ENCODE data around the gene APBA1. TPM values are rescaled to one million over a fixed set of nuclear protein-coding genes. Genes with fewer than 3 reads are reported as not detected.
A peak's percentile ranks its signal among the peaks of the same experiment; 100 is the strongest.

The APBA1 gene
- total and polyA plus RNA-seq, 2 of the 4 experiments (the other 2 are of a cell fraction) = 3.8 to 5.1 TPM

- H4K91ac ChIP-seq (ENCODE audit: insufficient read depth, low read depth, low read length) = no peak overlapping the region
- no peak overlapping the region for H2AFZ ChIP-seq (replicated peaks; ENCODE audit: low read length, poor library complexity)
- H4K20me1 ChIP-seq (ENCODE audit: insufficient read depth, low read length) = no peaks in the 10 kb centered on the region
- H3K4ac ChIP-seq (ENCODE audit: low read depth, low read length) = no peak overlapping the region
- ChIA-PET CTCF (interaction anchor here (0.9 to 1.2 kb wide), 2 partner anchors 8 to 118 kb away, joined by 3 to 4 read pairs; no protein-coding TSS in a partner anchor), POLR2A (ENCODE audit: unreplicated experiment) (no interaction called here)
- ATAC-seq (ENCODE audit: low read depth) (peak; percentile 88), DNase-seq (peak; percentile 93)
- no peak overlapping the region for H3K23ac ChIP-seq (ENCODE audit: low read depth, low read length)
- H2AK5ac ChIP-seq (ENCODE audit: low read depth, low read length) = no peak overlapping the region
- peak; percentile 94 for TF ChIP-seq BHLHE40 (IDR thresholded peaks at IDR 0.05; ENCODE audit: low read depth, low read length)
- TF ChIP-seq CEBPB (IDR thresholded peaks at IDR 0.05; ENCODE audit: low read depth, low read length) = peak; percentile 97
- TF ChIP-seq CHD1 (IDR thresholded peaks at IDR 0.05; ENCODE audit: low read depth, low read length) = no peak
- peak; percentile 67 for TF ChIP-seq USF2 (IDR thresholded peaks at IDR 0.05; ENCODE audit: low read depth, low read length)
- TF ChIP-seq MAFK (IDR thresholded peaks at IDR 0.05; ENCODE audit: low read depth, low read length) = no peak
- no peak for TF ChIP-seq SMC3 (IDR thresholded peaks at IDR 0.05; ENCODE audit: low read depth, low read length)
- TF ChIP-seq MXI1 (IDR thresholded peaks at IDR 0.05; ENCODE audit: borderline replicate concordance, low read depth, low read length) = peak; percentile 75; the same call in 1 of the 2 replicates
- TF ChIP-seq RCOR1 (IDR thresholded peaks at IDR 0.05; ENCODE audit: insufficient replicate concordance, low read length) = peak; percentile 18
- no peak for TF ChIP-seq CTCF (conservative IDR thresholded peaks at IDR 0.05; ENCODE audit: low read depth, low read length)
- TF ChIP-seq MAZ (IDR thresholded peaks at IDR 0.05; ENCODE audit: borderline replicate concordance, low read depth, low read length) = no peak
- no TSS peak for BruUV-seq (replicated peaks)
- H3K79me1 ChIP-seq (ENCODE audit: low read depth in 1 of 2, low read length in 2 of 2) = no peaks in the 10 kb centered on the region
- no peak overlapping the region for H3K27ac ChIP-seq (ENCODE audit: insufficient read depth, low read length)
- H3K36me3 ChIP-seq (ENCODE audit: control insufficient read depth, insufficient read depth, low read length) = no peaks in the 10 kb centered on the region
- H4K5ac ChIP-seq (ENCODE audit: low read depth, low read length) = no peak overlapping the region
- H2BK5ac ChIP-seq (ENCODE audit: low read depth, low read length, poor library complexity, severe bottlenecking) = no peak overlapping the region
- no peaks in the 10 kb centered on the region for H3K4me1 ChIP-seq (ENCODE audit: control insufficient read depth, insufficient read depth, low read length)
- H3K14ac ChIP-seq (replicated peaks; ENCODE audit: low read depth, low read length) = no peak overlapping the region
- H4K8ac ChIP-seq (ENCODE audit: low read depth in 2 of 2, low read length in 2 of 2) = no peak overlapping the region
- peak overlapping the region; percentile 28; the same call in 1 of the 2 replicates for H3K4me2 ChIP-seq (ENCODE audit: low read depth, low read length)
- no peak overlapping the region for H3K9ac ChIP-seq (ENCODE audit: low read depth, low read length)
- intact Hi-C loops (cut with micrococcal nuclease) (loop anchor here (5.0 kb wide), 1 partner anchor 117 kb away; the partner anchor contains the start of gene APBA1), dilution Hi-C loops (cut with HindIII; ENCODE audit: low sequenced_read_pairs, unreplicated experiment) (no loop called here), in situ Hi-C loops (cut with MboI; ENCODE audit: low sequenced_read_pairs) (loop anchor here (5.0 to 25.0 kb wide), 3 partner anchors 133 to 682 kb away; no protein-coding TSS in a partner anchor)
- H3K4me3 ChIP-seq (ENCODE audit: insufficient read depth, low read depth, low read length) = no peak overlapping the region
- H3K18ac ChIP-seq (ENCODE audit: low read depth, low read length) = no peak overlapping the region
- no peak overlapping the region for H2AK9ac ChIP-seq (replicated peaks; ENCODE audit: low read depth, low read length, poor library complexity)
- H3K9me3 ChIP-seq (ENCODE audit: control insufficient read depth, insufficient read depth, low read length) = no peaks in the 10 kb centered on the region
- H2BK120ac ChIP-seq (ENCODE audit: low read depth, low read length) = no peak overlapping the region
- WGBS, 2 experiments (ENCODE audit: extremely low coverage in 2 of 2, insufficient read length in 1 of 2) = no CpG with 5 or more reads among the region's 6 CpGs
- 0 out of 2 replicates have a peak, but pooled peaks cover 2% of the 10 kb centered on the region for H3K27me3 ChIP-seq (ENCODE audit: control insufficient read depth, insufficient read depth, low read length)
- no peaks in the 10 kb centered on the region for H3K9me1 ChIP-seq (ENCODE audit: insufficient read depth, low read length)
- H2BK15ac ChIP-seq (ENCODE audit: low read depth, low read length) = no peak overlapping the region
- H3K56ac ChIP-seq (ENCODE audit: extremely low read depth, insufficient read depth, low read length) = no peak overlapping the region
- no peak overlapping the region for H2BK20ac ChIP-seq (ENCODE audit: low read depth, low read length)
These were observed 117.2 kb downstream of the APBA1 start for GRCh38 chr9:69554945-69555344.

Measured in IMR-90 (cell line).